RPMI7951 (cell line): ENCODE measurements around the gene CPXM2. TPM values are rescaled to one million over a fixed set of nuclear protein-coding genes. Genes with fewer than 3 reads are reported as not detected.

Experiments used
- DNase-seq: peaks from one replicate; pipeline ENCODE4 v3.0.0-alpha.2; 2012; ENCODE audit warnings: low read depth
- total RNA-seq: library from RNA; depleted of rRNA; stranded (reverse); fragments of >200 nt; shearing (Covaris generic); gene quantifications from 2 replicates; pipeline ENCODE4 v1.2.3, GENCODE V29; 2014

Gene CPXM2
- total RNA-seq, 1 experiment from 2014 or later = 0.60 TPM

DNA sequence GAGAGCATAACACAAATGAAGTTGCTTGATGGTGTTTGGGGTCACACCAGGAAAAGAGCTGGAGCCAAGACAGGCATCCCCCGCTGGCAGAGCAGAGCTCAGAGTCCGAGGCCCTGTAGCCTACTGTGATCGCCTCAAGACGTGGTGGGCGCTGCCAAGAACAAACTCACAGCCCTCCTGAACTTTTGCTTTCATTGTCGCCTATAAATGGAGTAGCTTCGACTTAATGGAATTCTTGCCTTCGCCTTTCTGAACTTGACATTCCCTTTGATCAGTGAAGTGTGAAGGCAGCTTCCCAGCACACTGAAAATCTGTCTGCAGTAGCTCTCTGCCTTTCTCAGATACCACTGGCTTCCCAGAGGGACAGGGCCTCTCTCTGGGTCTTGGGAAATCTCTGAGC is 21.3 kb downstream of the CPXM2 start:
- DNase-seq = peak; percentile 76

GRCh38 chr10:123869020-123869414 is 22.6 kb downstream of the CPXM2 start:
- no peak for DNase-seq

DNA sequence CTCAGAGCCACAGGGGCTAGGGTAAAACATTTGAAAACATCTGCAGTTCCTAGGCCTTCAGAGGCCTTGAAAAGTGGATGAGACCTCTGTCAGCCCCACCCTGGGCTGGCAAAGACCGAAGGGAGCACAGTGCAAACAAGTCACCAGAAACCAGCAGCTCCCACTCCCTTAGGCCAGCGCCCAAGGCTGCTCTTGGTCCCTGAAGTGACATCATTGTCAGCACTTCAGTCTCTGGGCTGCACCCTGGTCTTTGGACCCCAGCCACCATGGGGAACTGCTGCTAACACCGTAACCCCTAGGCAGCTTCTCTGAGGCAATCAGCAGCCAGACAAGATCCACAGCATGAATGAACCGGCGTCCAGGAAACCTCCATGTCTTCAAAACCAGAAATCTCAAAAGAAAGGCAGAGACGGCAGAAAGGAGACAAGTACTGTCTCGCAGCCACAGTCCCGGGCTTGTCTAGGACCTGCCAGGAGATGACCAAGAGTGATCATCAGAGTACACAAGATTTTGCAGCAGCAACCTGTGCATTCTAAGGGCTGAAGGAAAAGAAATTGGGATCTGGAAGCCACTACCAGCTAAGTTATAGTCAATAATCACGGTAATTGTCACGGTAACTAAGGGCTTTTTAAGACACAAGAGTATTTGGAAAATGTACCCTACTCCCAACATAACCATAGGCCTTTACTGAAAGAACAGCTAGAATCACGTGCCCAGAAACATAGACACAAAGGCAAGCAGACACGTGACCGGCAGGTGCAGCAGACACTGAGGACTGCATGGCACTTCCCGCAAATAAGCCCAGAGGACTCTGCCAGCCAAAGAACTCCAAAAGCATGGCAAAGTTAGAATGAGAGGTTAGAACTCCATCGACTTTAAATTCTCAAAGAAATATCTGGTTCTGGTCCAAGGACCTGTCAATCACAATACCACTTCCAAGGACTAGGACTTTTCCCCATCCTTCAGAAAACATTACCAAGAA is 23.3 kb downstream of the CPXM2 start:
- DNase-seq = no peak

DNA sequence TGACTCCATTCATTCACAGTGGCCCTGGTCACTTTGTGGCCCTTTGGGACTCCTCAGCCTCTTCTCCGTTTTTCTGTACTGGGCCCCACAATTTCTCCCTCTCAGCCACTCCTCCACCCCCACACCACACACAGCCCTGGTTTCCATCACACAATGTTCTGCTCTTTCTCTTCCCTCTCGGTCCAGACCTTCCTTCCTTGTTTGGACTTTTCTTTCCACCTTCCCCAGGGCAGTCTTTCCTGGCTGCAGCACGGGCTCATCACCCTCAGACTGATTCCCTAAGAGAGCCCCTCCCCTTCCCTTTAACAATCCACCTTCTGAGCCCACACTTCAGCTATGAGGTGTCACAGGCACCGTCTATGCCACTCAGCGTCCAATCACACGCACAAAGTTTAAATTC is 25.7 kb downstream of the CPXM2 start:
- no peak for DNase-seq

DNA sequence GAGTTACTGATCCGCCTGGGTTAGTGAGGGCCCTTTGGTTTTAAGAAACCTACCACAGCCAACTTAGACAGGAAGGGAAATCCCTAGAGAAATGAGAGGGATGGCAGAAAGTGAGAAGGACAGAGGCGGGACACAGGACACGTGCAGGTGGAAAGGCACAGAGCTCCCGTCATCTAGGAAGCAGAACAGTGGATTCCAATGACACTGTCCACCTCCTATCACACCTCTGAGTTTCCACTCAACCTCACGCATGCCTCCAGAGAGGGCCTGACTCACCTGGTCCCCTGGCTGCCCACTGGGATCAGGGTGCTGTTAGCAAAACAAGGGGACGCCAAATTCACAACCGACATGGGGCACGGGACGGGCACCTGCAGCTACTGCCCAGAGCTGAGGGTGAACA is 26.3 kb downstream of the CPXM2 start:
- no peak for DNase-seq

DNA sequence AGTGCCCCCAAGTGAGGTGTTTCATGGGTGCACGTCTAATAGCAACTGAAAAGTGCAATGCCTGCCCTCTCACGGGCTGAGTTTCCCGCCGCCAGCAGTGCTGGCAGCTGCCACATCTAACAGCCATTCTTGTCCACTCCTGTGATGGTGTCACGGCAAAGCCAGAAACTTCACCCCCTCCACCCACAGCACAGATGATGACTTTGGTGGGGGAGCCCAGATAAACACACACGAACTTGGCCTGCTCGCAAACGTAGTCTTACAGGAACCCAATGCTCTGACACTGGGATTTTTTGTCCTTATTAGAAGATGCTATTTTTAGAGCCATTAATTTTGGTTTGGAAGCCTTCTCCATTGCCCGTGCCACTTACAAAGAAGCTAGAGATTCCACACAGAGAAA is 26.7 kb downstream of the CPXM2 start:
- no peak for DNase-seq

DNA sequence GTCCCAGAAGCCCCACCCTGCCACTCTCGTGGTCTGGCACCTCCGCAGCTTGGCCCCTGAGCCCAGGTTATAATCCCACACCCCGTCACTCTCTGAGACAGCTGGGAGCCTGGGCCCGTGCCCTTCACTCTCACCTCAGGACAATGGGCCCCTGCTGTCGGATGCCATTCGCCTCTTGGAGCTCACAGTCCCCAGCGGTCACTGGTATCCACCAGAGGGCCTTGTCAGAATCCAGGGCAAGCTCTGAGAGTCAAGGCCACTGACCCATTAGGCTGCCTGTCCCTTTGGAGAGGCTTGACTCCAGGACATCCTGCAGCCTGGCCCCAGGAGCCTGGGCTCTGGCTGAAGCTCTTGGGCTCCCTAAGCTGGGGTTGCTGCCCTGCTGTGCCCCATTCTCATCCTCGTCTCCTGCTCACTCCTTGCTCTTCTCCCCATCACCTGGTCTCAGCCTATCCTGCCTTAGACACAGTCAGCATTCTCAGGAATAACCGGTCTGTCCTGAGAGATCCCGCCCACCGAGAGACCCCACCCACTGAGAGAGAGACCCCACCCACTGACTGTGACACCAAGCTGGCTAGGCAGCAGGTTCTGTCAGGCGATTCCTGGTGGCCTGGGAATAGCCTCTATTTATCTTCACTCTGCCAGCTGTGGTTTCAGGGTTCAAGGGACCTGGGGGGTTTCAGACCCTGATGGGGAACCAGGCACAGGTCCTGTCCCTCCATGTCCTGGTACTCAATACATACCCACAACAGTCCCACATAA is 27.7 kb downstream of the CPXM2 start:
- no peak for DNase-seq

DNA sequence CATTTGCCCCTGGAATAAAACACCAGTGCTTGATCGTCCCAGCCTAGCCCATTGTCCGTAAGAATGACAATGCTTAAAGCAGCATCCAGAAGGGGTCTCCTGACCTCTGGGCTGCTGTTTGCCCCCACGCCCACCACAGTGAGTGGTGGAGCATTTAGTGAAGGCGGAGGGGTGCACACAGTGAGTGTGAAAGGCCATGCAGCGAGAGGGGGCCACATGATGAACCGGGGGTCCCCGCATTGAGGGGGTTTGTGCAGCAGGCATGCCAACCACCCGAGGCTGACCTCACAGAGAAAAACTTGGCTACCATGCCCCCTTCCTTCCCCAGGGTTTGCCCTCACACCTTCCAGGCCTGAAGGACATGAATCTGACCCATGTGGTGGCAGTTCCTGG is 28.4 kb downstream of the CPXM2 start:
- DNase-seq = no peak

GRCh38 chr10:123862421-123863182 is 29.0 kb downstream of the CPXM2 start:
- peak; percentile 77 for DNase-seq

DNA sequence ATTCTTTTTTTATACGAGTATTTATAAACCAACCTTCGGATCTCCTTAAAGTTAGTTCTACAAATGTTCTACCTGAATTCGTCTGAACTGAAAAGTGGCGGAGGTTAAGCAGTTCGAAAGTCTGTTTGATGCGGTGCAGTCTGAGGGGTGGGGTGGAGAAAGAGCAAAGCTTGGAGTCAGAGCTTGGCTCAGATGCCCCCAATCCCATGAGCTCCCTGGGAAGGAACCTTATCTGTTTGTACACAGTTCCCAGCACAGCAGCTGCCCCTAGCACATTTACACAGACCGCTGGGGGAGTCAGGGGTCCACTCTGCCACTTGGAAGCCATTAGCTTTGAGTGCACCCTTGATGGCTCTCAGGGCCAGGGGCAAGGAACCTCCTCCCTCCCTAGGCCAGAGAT is 30.8 kb downstream of the CPXM2 start:
- no peak for DNase-seq

- DNase-seq = no peak
Observed at GRCh38 chr10:123860209-123860608, 31.4 kb downstream of the CPXM2 start.

DNA sequence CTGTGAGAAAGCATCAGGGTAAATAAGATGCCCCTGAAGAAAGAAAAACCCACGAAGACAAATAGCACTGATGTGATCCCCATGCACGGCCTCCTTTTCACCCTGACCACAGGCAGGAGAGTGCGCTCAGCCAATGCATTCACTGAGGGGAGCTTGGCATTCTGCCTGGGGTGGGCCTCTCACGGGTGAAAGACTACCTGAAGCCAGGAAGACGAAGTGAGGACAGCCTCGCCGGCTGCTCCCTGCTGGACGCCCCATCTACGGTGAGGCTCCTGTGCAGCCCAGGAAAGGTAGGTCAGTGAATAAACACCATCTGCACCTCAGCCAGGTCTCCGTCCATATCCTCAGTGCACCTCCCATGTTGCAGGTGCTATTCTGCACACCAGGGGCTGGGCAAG is 32.0 kb downstream of the CPXM2 start:
- no peak for DNase-seq

DNA sequence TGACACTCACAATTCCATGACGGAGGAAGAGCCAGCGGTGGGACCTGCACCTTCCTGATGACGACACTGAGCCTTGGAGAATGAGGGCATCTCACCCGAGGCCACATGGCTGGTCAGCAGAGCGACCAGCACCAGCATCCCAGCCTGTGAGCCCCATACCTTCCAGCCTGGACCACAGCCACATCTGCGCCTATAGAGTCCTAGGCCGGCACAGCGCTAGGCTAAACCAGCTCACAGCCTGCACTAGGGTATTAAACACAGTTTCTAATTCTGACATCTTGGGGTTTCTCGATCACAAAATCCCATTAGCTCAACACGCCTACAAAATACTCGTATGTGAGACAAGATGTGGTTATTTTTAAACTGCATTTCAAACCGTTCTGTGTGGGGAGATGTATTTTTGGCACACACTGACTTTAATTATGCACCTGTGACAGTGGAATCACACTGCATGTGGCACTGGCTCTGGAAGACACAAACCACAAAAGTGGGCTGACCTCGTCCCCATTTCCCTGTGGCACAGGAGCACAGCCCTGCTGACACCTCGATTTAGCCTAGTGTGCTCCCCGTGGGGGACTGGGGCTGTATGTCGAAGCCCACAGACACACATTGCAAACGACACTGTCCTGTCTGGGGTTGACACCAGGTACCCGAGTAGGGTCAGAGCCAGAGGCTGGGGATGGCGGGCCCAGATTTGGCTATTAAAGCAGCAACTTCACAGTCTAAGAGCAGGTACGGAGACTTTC is 32.5 kb downstream of the CPXM2 start:
- no peak for DNase-seq

DNA sequence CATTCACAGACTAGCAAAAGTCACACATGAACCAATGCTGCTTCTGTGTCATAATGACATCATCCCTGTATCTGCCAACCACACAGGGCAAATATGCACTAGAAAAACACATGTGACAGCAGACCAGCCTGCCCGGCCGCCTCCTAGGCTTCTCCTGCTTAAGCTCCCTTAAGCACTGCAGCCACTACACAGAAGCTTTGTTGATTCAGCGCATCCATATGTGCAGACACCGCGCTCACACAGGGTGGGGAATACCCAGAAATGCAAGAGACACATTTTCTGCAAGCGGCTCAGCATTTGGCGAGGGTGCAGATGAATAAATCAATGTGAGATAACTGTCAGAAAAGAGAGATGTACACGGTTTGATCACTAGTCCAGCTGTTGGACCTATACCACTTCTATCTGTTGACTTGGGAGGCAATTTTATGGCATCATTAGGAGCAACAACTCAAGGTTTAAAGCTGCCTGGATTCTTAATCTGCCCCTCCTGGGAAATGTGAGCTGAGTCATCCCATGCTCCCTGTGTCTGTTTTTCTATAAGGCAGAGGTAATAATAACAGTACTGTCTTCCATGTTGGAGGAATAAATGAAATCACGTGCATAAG is 33.4 kb downstream of the CPXM2 start:
- peak; percentile 80 for DNase-seq

- no peak for DNase-seq
Observed at GRCh38 chr10:123857616-123858015, 34.0 kb downstream of the CPXM2 start.

- DNase-seq = no peak
Observed at GRCh38 chr10:123855008-123855684, 36.5 kb downstream of the CPXM2 start.

DNA sequence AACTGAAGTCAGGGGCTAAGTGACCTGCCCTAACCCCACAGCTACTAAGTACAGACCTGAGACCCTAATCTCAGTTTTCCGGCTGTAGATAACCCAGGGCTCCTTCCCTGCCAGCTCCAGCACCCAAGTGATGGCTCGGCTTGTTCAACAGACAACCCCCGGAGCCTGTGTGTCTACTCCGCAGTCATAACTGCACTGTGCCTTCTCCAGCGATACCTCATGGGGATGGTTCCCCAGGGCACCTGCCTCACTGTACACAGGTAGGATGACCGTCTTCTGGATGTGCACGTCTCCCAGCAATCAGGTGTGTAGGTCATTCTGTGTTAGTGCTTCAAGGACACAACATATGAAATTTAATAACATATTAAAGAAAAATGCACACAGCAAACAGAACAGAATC is 37.1 kb downstream of the CPXM2 start:
- no peak for DNase-seq

DNA sequence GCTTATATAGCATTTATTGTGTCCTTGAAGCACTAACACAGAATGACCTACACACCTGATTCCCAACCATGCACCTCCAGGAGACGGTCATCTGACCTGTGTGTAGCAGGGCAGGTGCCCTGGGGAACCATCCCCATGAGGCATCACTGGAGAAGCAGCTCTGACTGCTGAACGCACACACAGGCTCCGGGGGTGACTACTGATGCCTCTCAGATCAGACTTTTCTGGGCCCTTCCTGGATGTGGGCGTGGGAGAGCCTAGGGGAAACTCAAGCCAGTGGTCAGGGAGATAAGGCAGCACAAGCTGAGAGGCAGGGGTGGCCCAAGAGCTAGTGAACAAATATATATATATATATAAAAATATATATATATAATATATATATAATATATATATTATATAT is 37.6 kb downstream of the CPXM2 start:
- no peak for DNase-seq

DNA sequence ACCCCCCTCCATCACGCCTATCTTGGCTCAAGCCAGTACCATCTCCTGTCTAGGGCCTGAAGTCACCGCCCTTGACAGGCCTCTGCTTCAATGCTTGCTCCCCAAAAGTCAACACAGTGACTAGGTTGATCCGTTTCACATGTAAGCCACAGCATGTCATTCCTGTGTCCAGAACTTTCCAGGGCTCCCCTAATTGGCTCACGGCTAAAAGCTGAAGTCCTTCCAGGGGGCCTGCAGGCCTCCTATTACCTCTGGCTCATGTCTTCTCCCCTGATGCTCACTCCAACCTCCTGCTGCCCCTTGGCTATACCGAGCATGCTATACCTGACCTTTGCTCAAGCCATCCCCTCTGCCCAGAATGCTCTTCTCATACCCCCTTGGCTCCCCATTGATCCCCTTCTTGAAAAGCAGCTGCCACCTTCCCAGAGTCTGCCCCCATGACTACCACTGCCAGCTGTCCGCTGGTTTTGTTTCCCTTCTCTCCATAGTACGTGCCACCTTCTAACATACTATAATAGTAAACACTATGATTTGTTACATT is 39.1 kb downstream of the CPXM2 start:
- no peak for DNase-seq
